ENCODE measurements around the gene BLVRA. TPM values are rescaled to one million over a fixed set of nuclear protein-coding genes. Genes with fewer than 3 reads are reported as not detected.

BLVRA gene
- total RNA-seq, 3 donors from 2014 or later, result 56.9 to 80.6 (median 62.9) TPM

DNA sequence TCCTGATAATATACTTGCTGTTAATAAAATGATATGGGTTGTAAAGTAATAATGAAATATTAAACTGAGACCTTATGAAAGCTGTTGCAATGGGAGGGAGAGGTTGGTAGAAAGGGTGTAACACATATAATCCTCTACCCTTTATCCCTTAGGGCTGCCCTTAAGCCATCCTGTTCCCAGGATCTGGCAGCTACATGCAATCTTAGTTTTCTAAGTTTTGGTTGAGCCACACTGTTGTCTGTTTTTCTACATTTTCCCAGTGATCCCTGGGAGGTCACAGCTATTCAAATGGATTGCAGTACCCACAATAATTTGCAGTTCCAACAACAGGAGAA is 35.5 kb upstream of the BLVRA start:
- H3K9me3 ChIP-seq, result no peaks in the 10 kb centered on the region
- TF ChIP-seq POLR2A (IDR thresholded peaks at IDR 0.05) (no peak), POLR2AphosphoS5 (IDR thresholded peaks at IDR 0.05) (no peak)
- TF ChIP-seq, protein P1, sequence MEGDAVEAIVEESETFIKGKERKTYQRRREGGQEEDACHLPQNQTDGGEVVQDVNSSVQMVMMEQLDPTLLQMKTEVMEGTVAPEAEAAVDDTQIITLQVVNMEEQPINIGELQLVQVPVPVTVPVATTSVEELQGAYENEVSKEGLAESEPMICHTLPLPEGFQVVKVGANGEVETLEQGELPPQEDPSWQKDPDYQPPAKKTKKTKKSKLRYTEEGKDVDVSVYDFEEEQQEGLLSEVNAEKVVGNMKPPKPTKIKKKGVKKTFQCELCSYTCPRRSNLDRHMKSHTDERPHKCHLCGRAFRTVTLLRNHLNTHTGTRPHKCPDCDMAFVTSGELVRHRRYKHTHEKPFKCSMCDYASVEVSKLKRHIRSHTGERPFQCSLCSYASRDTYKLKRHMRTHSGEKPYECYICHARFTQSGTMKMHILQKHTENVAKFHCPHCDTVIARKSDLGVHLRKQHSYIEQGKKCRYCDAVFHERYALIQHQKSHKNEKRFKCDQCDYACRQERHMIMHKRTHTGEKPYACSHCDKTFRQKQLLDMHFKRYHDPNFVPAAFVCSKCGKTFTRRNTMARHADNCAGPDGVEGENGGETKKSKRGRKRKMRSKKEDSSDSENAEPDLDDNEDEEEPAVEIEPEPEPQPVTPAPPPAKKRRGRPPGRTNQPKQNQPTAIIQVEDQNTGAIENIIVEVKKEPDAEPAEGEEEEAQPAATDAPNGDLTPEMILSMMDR (IDR thresholded peaks at IDR 0.05), result no peak
- H3K27ac ChIP-seq, result no peak overlapping the region
- no peak for DNase-seq (ENCODE audit: low spot score in 2 of 2)
- intact Hi-C loops (cut with DNase I; ENCODE audit: low total_unique reads), result no loop called here
- H3K36me3 ChIP-seq, result no peaks in the 10 kb centered on the region
- H3K27me3 ChIP-seq, result no peaks in the 10 kb centered on the region
- H3K4me1 ChIP-seq, result peaks cover 0 to 4% of the 10 kb centered on the region in 2 donors
- no peak overlapping the region for H3K4me3 ChIP-seq

DNA sequence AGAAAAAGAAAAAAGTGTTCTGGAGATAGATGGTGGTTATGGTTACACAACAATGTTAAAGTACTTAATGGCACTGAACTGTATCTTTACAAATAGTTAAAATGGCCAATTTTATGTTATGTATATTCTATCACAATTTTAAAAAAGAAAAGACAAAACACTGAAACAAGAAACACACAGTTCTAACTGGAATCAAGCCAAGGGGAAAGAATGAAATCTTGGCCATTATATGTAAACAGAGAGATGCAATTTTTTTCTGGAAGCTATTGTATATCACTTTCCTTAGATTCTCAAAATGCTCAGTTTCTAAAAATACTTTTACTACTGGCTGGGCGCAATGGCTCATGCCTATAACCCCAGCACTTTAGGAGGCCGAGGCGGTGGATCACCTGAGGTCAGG is 33.2 kb upstream of the BLVRA start:
- Histone ChIP-seq H3K9me3 (no peaks in the 10 kb centered on the region), H3K27me3 (no peaks in the 10 kb centered on the region), H3K4me3 (no peak overlapping the region), H3K36me3 (no peaks in the 10 kb centered on the region), H3K27ac (no peak overlapping the region), H3K4me1 (peaks cover 0 to 10% of the 10 kb centered on the region in 2 donors)
- DNase-seq (ENCODE audit: low spot score in 2 of 2), result no peak
- TF ChIP-seq, protein P1 (IDR thresholded peaks at IDR 0.05), result no peak
- TF ChIP-seq POLR2AphosphoS5 (IDR thresholded peaks at IDR 0.05) (no peak), POLR2A (IDR thresholded peaks at IDR 0.05) (no peak)
- intact Hi-C loops (cut with DNase I; ENCODE audit: low total_unique reads), result no loop called here

DNA sequence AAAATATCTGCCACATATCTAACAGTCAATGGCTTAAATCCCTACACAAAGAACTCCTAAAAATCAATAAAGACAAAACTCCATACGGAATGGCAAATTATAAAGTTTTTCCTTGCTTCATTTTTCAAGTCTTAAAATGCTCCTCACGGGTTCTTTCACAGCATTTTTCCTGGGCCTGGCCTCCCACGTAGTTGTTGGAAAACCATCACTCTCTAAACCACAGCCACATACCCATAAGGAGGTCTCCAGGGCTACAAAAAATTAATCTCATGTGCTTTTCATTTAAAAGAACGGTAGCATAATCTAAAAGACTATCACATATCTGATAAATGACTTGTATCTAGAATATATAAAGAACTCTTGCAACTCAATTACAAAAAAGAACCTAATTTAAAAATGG is 32.0 kb upstream of the BLVRA start:
- DNase-seq (ENCODE audit: low spot score in 2 of 2), result no peak

DNA sequence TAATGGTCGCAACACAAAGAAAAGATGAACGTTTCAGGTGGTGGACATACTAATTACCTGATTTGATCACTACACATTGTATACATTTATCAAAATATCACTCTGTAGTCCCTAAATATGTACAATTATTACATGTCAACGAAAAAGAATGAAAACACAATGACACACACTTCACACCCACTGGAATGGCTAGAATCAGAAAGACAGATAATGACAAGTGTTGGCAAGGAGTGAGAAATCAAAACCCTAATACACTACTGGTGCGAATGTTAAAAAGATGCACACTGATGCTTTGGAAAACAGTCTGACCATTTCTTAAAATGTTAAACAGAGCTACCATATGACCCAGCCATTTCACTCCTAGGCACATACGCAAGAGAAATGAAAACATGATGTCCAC is 31.5 kb upstream of the BLVRA start:
- no peaks in the 10 kb centered on the region for H3K36me3 ChIP-seq
- H3K4me1 ChIP-seq, result peaks cover 0 to 10% of the 10 kb centered on the region in 2 donors
- intact Hi-C loops (cut with DNase I; ENCODE audit: low total_unique reads), result no loop called here
- no peaks in the 10 kb centered on the region for H3K27me3 ChIP-seq
- H3K4me3 ChIP-seq, result no peak overlapping the region
- TF ChIP-seq, protein P1 (IDR thresholded peaks at IDR 0.05), result no peak
- TF ChIP-seq POLR2A (IDR thresholded peaks at IDR 0.05), result no peak
- TF ChIP-seq POLR2AphosphoS5 (IDR thresholded peaks at IDR 0.05), result no peak
- no peak for DNase-seq (ENCODE audit: low spot score in 2 of 2)
- H3K9me3 ChIP-seq, result no peaks in the 10 kb centered on the region
- no peak overlapping the region for H3K27ac ChIP-seq

More for the DNA sequence above, 32.0 kb upstream of the BLVRA start:
- Histone ChIP-seq H3K27ac (no peak overlapping the region), H3K4me1 (peaks cover 0 to 10% of the 10 kb centered on the region in 2 donors), H3K9me3 (no peaks in the 10 kb centered on the region), H3K4me3 (no peak overlapping the region), H3K27me3 (no peaks in the 10 kb centered on the region), H3K36me3 (no peaks in the 10 kb centered on the region)
- TF ChIP-seq POLR2AphosphoS5 (IDR thresholded peaks at IDR 0.05) (no peak), POLR2A (IDR thresholded peaks at IDR 0.05) (no peak)
- TF ChIP-seq, protein P1 (IDR thresholded peaks at IDR 0.05), result no peak
- intact Hi-C loops (cut with DNase I; ENCODE audit: low total_unique reads), result no loop called here

DNA sequence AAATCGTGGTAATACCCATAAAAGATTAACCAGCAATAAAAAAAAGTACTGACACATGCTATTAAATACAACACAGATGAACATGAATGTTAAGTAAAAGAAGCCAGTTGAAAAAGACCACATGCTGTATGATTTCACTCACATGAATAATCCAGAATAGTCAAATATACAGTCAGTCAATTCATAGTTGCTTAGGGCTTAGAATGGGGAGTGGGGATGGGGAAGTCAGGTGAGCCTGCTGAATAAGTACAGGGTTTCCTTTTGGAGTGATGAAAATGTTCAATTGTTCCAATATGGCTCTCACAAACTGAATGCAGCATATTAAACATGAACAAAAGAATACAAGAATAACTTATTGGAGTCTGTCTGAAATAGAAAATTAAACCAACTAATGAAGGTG is 31.0 kb upstream of the BLVRA start:
- no peak overlapping the region for H3K27ac ChIP-seq
- peaks cover 0 to 10% of the 10 kb centered on the region in 2 donors for H3K4me1 ChIP-seq
- TF ChIP-seq POLR2AphosphoS5 (IDR thresholded peaks at IDR 0.05) (no peak), POLR2A (IDR thresholded peaks at IDR 0.05) (no peak)
- TF ChIP-seq, protein P1 (IDR thresholded peaks at IDR 0.05), result no peak
- no peak for DNase-seq (ENCODE audit: low spot score in 2 of 2)
- H3K9me3 ChIP-seq, result no peaks in the 10 kb centered on the region
- intact Hi-C loops (cut with DNase I; ENCODE audit: low total_unique reads), result no loop called here
- no peak overlapping the region for H3K4me3 ChIP-seq
- H3K27me3 ChIP-seq, result no peaks in the 10 kb centered on the region
- H3K36me3 ChIP-seq, result no peaks in the 10 kb centered on the region
